Subcutaneous abdominal adipose tissue (tissue), 5 donors: ENCODE results near the gene VIPR2.
"Not testable (repeated sequence)": the region's sequence is repeated elsewhere in the genome, so short reads cannot be mapped to it uniquely, and the experiment has no call there.

Source experiments
- H3K27ac ChIP-seq: one replicate; pipeline ENCODE4 v1.7.0; 2013; ENCODE audit warnings: low read depth, mild to moderate bottlenecking, inconsistent platforms, low read length, moderate library complexity
- H3K27me3 ChIP-seq, 5 donors: one replicate each; pipeline ENCODE4 v1.7.0; 2013; ENCODE audit warnings: low read length in 5 of 5, inconsistent platforms in 1 of 5; ENCODE audit not compliant: control insufficient read depth in 5 of 5, insufficient read depth in 4 of 5
- H3K36me3 ChIP-seq, 5 donors: one replicate each; pipeline ENCODE4 v1.7.0; 2013; ENCODE audit warnings: low read length in 5 of 5; ENCODE audit not compliant: control insufficient read depth in 5 of 5, insufficient read depth in 5 of 5
- H3K4me1 ChIP-seq, 5 donors: one replicate each; pipeline ENCODE4 v1.7.0; 2013; ENCODE audit warnings: low read length in 5 of 5, mild to moderate bottlenecking in 3 of 5, moderate library complexity in 1 of 5; ENCODE audit not compliant: control insufficient read depth in 5 of 5, insufficient read depth in 5 of 5
- H3K4me3 ChIP-seq, 5 donors: one replicate each; pipeline ENCODE4 v1.7.0; 2013; ENCODE audit warnings: low read length in 5 of 5, low read depth in 1 of 5
- H3K9ac ChIP-seq, 5 donors: one replicate each; pipeline ENCODE4 v1.7.0; 2013; ENCODE audit warnings: low read length in 5 of 5, mild to moderate bottlenecking in 4 of 5, moderate library complexity in 3 of 5
- H3K9me3 ChIP-seq, 5 donors: one replicate each; pipeline ENCODE4 v1.7.0; 2013; ENCODE audit warnings: low read length in 5 of 5; ENCODE audit not compliant: control insufficient read depth in 5 of 5
- donor health status: healthy.
- donor health status: healthy.
- donor health status: healthy.
- donor health status: healthy.
- donor health status: healthy.

The VIPR2 gene

DNA sequence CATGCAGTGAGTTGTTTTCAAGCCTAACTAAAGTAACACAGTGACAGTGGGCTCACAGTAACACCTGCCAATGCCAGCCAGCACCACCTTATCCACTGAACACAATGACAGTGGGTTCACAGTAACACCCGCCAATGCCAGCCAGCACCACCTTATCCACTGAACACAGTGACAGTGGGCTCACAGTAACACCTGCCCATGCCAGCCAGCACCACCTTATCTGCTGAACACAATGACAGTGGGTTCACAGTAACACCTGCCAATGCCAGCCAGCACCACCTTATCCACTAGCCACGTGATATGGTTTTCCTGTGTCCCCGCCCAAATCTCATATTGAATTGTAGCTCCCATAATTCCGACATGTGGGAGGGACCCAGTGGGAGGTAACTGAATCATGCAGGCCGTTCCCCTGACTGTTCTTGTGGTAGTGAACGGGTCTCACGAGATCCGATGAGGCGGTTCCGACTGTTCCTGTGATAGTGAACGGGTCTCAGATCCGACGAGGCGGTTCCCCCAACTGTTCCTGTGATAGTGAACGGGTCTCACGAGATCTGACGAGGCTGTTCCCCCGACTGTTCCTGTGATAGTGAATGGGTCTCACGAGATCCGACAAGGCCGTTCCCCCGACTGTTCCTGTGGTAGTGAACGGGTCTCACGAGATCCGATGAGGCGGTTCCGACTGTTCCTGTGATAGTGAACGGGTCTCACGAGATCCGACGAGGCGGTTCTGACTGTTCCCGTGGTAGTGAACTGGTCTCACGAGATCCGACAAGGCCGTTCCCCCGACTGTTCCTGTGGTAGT, 44.2 kb downstream of the VIPR2 start:
- not testable (repeated sequence) for H3K27ac ChIP-seq
- peak overlapping the region in 1 of 5 donors; percentile 68 for H3K9ac ChIP-seq
- peaks cover 3 to 11% (median 4%) of the 10 kb centered on the region in 5 donors for H3K4me1 ChIP-seq

DNA sequence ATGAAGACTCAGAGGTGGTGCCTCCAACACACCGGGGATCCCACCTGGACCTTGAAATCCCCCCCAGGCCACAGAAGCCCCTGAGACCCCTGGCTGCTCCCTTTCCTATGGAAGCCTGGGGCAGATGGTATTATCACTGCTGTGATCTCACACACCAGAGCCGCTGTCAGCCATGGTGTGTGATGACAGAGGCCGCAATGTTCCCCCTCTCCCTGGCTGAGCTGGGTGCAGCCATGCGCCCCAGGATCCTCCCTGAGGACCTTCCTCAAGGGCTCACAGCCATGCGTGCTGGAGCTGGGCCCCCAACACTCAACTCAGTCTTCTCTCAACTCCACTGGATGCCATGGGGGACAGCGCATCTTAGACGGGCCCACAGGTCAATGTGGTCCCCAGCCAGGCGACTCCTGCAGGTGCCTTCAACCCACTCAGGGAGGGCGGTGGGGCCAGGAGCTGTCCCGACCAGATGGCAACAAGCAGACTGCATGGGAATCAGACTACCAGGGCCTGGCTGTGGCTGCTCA, 44.9 kb downstream of the VIPR2 start:
- Histone ChIP-seq H3K4me1 (peaks cover 3 to 11% (median 4%) of the 10 kb centered on the region in 5 donors), H3K27me3 (peaks cover 0 to 6% (median 4%) of the 10 kb centered on the region in 5 donors), H3K9me3 (no peaks in the 10 kb centered on the region), H3K4me3 (no peak overlapping the region), H3K27ac (no peak overlapping the region), H3K9ac (no peak overlapping the region), H3K36me3 (no peaks in the 10 kb centered on the region)

More for the DNA sequence above, 44.2 kb downstream of the VIPR2 start:
- not testable (repeated sequence) for H3K4me3 ChIP-seq, H3K9me3 ChIP-seq, H3K27me3 ChIP-seq, H3K36me3 ChIP-seq

DNA sequence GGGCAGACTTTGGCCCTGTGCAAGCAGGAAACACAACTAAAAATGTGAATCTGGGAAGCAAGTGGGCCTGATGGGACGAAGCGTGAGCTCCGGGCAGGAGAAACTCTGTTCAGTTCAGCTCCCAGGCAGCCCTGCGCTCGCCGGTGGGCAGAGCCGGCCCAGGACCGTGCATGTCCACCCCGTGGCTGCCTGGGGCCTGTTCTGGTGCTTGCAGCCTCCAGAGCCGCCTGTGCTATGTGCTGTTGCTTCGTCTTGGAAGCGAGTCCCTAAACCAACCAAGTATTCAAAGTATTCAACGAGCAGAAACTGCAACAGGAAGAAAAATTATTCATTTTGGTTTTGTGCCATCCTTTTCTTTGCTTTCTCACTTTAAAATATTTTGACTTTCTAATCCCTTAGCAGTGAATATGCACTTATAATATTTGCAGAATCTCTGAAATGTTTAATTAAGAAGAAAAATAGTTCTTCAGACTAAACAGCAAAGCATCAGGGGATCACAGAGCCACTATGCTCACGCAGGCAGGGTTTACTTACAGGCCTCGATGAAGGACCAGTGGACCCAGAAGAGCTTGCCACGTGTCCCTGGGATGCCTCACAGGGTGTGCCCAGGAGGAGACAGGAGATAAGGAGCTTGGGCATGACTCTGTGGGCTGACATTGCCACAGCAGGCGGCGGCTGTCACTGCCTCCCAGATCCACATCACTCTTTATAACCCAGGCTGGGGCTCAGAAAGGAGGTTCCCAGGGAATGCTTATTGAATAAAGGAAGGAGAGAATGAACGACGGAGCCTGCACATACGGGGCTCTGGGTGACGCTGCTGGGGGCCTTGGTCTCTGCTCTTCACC, 45.6 kb downstream of the VIPR2 start:
- no peak overlapping the region for H3K27ac ChIP-seq
- H3K36me3 ChIP-seq, result no peaks in the 10 kb centered on the region
- no peaks in the 10 kb centered on the region for H3K9me3 ChIP-seq
- no peak overlapping the region for H3K9ac ChIP-seq
- no peaks in the 10 kb centered on the region for H3K27me3 ChIP-seq
- peaks cover 3 to 11% (median 4%) of the 10 kb centered on the region in 5 donors for H3K4me1 ChIP-seq
- no peak overlapping the region for H3K4me3 ChIP-seq

DNA sequence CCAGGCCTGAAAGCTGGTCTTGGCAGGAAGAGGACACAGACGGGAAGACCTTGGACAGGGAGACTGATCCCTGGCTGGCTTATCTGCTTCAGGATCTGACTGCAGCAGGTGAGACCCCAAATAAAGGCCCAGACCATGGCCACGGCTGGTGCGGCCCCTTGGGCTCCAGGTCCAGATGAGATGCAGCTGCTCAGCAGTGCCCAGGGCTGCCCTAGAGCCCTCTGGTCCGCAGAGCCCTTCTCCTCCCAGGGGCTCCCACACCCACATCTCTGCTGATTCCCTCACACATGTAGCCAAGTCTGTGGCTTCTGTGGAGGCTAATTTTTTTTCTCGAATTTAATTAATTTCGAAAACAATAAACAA, 46.3 kb downstream of the VIPR2 start:
- no peak overlapping the region for H3K4me3 ChIP-seq
- no peak overlapping the region for H3K9ac ChIP-seq
- H3K36me3 ChIP-seq, result no peaks in the 10 kb centered on the region

DNA sequence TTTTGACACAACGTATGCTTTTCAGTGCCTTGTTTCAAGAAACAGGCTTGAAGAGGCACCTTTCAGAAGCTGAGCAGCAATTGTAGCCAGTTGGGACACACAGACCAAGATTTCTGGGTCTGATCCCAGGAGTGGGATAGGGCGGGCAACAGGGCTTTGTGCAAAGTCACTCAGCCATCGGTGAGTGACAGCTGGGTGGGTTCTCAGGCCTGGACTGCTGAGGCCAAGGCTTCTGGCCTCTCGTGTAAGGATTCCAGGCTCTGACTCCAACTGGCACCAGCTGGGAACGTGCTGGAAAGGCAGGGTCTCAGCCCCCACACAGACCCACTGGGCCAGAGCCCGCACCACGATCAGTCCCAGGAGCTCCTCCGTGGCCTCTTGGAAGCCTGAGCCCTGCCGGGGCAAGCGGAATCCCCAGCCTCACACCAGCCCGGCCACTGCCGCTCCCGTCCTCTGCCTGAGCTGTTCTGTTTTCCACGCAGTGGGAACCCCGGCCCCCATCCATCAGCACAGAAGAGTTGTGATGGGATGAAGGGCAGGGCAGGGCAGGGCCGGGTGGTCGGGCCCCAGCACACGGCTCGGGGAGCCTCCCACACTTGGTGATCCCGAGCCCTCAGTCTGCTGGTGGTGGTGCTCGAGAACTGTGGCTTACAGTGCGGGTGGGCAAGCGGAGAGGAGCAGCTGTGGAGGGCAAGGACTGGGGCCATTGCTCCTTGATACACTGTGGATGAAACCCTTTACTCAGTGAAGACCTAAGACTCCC, 46.8 kb downstream of the VIPR2 start:
- no peak overlapping the region for H3K27ac ChIP-seq
- H3K27me3 ChIP-seq, result no peaks in the 10 kb centered on the region
- H3K4me3 ChIP-seq, result no peak overlapping the region
- H3K9me3 ChIP-seq, result no peaks in the 10 kb centered on the region
- no peak overlapping the region for H3K9ac ChIP-seq
- H3K4me1 ChIP-seq, result peaks cover 3 to 11% (median 4%) of the 10 kb centered on the region in 5 donors
- H3K36me3 ChIP-seq, result no peaks in the 10 kb centered on the region

More for the DNA sequence above, 46.3 kb downstream of the VIPR2 start:
- no peaks in the 10 kb centered on the region for H3K9me3 ChIP-seq
- H3K27ac ChIP-seq, result no peak overlapping the region
- no peaks in the 10 kb centered on the region for H3K27me3 ChIP-seq
- H3K4me1 ChIP-seq, result peaks cover 3 to 11% (median 4%) of the 10 kb centered on the region in 5 donors

DNA sequence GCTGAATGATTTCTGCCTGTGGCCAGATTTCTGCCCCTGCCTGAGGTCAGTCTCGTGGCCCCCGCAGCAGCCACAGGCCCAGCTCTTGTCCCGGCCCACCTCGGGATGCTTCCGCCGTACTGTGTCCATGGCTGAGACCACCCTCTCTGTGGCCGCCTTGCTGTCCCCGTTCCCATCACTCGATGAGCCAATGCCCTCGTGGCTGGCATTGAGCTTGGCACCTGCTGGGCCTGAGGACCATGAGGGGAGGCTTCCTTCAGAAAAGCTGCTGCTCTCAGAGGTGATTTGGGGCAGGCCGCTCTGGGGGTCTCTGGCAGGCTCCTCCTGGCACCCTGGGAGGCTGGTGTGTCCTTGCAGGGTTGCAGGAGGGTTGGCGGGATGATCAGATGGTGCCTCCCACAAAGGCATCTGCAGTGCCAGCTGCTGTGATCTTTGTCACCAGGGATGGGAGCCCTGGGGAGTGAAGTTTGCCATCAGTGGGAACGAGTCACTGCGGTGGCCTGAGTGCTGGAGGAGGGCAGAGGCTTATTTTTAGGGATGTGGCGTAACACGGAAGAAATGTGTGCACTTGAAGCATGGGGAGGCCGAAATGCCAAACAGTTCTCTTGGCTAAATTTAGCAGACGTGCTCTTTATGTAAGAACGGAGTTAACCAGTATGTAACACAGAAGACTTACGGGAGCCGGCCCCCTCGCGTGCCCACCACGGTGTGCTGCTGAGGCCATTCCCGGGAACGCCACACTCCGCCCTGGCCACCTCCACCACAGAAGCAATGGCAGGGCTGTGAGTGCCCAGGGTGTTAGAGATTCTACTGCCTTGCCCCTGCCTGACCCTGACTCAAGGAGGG, 47.7 kb downstream of the VIPR2 start:
- Histone ChIP-seq H3K4me3 (no peak overlapping the region), H3K36me3 (no peaks in the 10 kb centered on the region), H3K27me3 (no peaks in the 10 kb centered on the region), H3K9ac (no peak overlapping the region), H3K4me1 (peaks cover 3 to 11% (median 4%) of the 10 kb centered on the region in 5 donors), H3K27ac (no peak overlapping the region), H3K9me3 (no peaks in the 10 kb centered on the region)

DNA sequence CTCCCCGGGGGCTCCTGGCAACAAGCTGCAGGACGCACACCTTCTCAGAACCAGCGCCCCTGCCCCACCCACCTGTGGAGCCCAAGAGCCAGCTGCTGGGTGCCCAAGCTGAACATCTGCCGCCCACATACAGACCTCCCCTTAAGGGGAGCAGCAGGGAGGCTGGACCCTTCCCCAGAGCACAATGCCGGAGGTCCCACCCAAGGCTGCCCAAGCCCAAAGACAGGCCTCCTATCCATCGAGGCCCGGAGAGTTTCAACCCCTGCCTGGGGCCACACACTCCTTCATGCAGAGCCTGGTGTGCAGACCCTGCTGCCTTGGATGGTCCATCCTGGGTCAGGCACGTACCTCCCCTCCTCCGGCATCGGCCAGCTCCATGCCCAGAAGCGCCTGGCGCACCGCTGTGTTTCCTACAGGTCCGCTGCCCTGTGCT, 48.7 kb downstream of the VIPR2 start:
- Histone ChIP-seq H3K27ac (no peak overlapping the region), H3K9ac (no peak overlapping the region), H3K36me3 (no peaks in the 10 kb centered on the region), H3K4me3 (no peak overlapping the region), H3K27me3 (no peaks in the 10 kb centered on the region), H3K4me1 (peaks cover 3 to 9% (median 4%) of the 10 kb centered on the region in 5 donors), H3K9me3 (no peaks in the 10 kb centered on the region)

DNA sequence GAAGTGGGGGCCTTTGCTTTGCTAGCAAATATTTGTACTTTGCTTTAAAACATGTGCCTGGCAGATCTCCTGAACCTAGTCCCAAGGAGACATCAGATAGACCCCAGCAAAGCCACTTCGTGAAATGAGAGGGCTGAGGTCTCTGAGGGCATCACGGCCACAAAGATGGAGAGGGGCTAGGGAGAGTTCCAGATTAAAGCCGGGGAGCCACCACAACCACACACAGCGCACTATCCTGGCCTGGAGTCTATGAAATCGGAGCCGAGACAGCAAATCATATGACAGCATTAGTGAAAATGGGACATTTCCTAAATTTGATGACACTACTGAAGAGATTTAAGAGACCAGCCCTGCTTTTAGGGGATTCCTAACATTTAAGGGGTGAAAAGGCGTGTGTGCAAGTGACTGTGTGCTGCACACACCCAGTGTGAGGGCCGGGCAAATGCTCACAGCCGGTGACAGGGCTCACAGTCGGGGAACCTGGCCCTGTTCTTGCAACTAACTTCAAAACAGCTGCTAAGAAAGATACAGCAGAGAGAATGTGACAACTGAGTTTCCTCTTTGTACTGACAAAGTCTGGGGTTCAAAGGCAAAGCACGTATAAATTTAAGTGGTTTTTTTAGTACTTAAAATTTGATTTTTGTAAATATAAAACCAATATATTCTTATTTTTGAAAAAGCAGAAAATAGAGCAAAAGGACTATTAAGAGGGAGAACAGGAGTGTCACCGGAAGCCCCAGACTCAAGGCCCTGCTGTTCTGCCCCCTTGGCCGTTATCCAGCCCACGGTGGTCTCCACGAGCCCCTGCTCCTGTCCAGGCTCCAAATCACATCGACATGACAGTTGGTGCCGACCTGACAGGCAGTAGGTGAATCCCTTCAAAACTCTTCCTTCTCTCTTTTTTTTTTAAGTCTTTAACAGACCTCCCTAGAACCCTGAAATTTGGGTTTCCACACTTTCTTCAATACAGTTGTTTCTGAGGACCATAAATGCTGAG, 49.5 kb downstream of the VIPR2 start:
- Histone ChIP-seq H3K27me3 (no peaks in the 10 kb centered on the region), H3K9ac (no peak overlapping the region), H3K4me1 (peaks cover 3 to 9% (median 3%) of the 10 kb centered on the region in 5 donors), H3K36me3 (no peaks in the 10 kb centered on the region), H3K27ac (no peak overlapping the region), H3K4me3 (no peak overlapping the region), H3K9me3 (no peaks in the 10 kb centered on the region)
